K562 (cell line): ENCODE data around the gene ADRA2B. TPM values are rescaled to one million over a fixed set of nuclear protein-coding genes. Genes with fewer than 3 reads are reported as not detected.

Experiments
- ADNP ChIP-seq: fragments of 200-800 bp; sonication (Bioruptor generic); IDR thresholded peaks from 2 replicates; pipeline ENCODE4 v1.6.1; 2016; ENCODE audit warnings: missing genetic modification characterization, missing compliant biosample characterization
- ARNT ChIP-seq, 2 experiments: fragments of 450-650 bp; IDR thresholded peaks; 2 replicates each; pipeline ENCODE4 v1.6.1; 2016; ENCODE audit warnings: mild to moderate bottlenecking in 1 of 2
- ELF1 ChIP-seq: fragments of 200-800 bp; sonication (Bioruptor generic); IDR thresholded peaks from 2 replicates; pipeline ENCODE4 v1.6.1; 2016; ENCODE audit warnings: missing genetic modification characterization, missing compliant biosample characterization
- KLF10 ChIP-seq: fragments of 250-450 bp; sonication (Bioruptor Pico); IDR thresholded peaks from 2 replicates; pipeline ENCODE4 v1.6.1; 2021; ENCODE audit warnings: matching md5 sums
- KLF13 ChIP-seq: fragments of 450-650 bp; IDR thresholded peaks from 2 replicates; pipeline ENCODE4 v1.6.1; 2016; ENCODE audit warnings: missing genetic modification characterization, low read depth, mild to moderate bottlenecking, missing compliant biosample characterization, moderate library complexity, borderline replicate concordance
- MTF1 ChIP-seq: fragments of 250-450 bp; sonication (Bioruptor Pico); IDR thresholded peaks from 2 replicates; pipeline ENCODE4 v1.9.0; 2021; ENCODE audit warnings: moderate library complexity, mild to moderate bottlenecking, inconsistent platforms, borderline replicate concordance
- POLR3G ChIP-seq: IDR thresholded peaks from 2 replicates; pipeline ENCODE4 v1.6.1; 2011; ENCODE audit not compliant: insufficient read length, insufficient replicate concordance; ENCODE audit errors: extremely low read depth
- SIN3B ChIP-seq: fragments of 450-650 bp; IDR thresholded peaks from 2 replicates; pipeline ENCODE4 v1.6.1; 2017; ENCODE audit warnings: low read depth, mild to moderate bottlenecking, moderate library complexity
- TOE1 ChIP-seq, 2 experiments: fragments of 450-650 bp in 1 of 2; sonication (generic) in 1 of 2; formaldehyde crosslinking in 1 of 2; IDR thresholded peaks; 2 replicates each; pipeline versions ENCODE4 v1.7.1 to v1.8.0; 2016 to 2022; ENCODE audit warnings: borderline replicate concordance in 2 of 2, mild to moderate bottlenecking in 2 of 2, antibody characterized with exemption in 1 of 2, inconsistent platforms in 1 of 2, low read depth in 1 of 2, missing genetic modification reagents in 1 of 2, moderate library complexity in 1 of 2
- ZNF232 ChIP-seq: sonication (generic); formaldehyde crosslinking; IDR thresholded peaks from 2 replicates; pipeline ENCODE4 v1.8.0; 2022; ENCODE audit warnings: mild to moderate bottlenecking, missing genetic modification reagents
- polyA plus RNA-seq, 8 experiments: library from polyadenylated mRNA; depleted of rRNA in 4 of 8; stranded (reverse) in 5 of 8; unstranded in 3 of 8; fragments of >200 nt; fragmentation: Nextera tagmentation in 2 of 8; fragmentation: Illumina TruSeq in 1 of 8; extraction: Ambion mirVana in 2 of 8; extraction: Trizol in 1 of 8; gene quantifications; 2 replicates each; pipeline versions ENCODE4 v1.2.1 to v1.2.3, GENCODE V29; 2011 to 2014; ENCODE audit warnings: inconsistent platforms in 1 of 8, missing spikeins in 1 of 8
- total RNA-seq, 7 experiments: library from RNA; depleted of rRNA in 6 of 7; stranded (reverse); fragments of >200 nt in 6 of 7; fragmentation: Illumina TruSeq in 2 of 7; extraction: Trizol in 2 of 7; gene quantifications; 2 replicates each; pipeline versions ENCODE4 v1.2.1 to v1.2.3, GENCODE V29; 2011 to 2021; ENCODE audit warnings: low replicate concordance in 1 of 7
- TF ChIP-seq, protein P1 (sequence below): fragments of 250-450 bp; sonication (Bioruptor Pico); IDR thresholded peaks from 2 replicates; pipeline ENCODE4 v1.8.0; 2022; ENCODE audit warnings: inconsistent platforms, mild to moderate bottlenecking, moderate library complexity, borderline replicate concordance
- TF ChIP-seq, protein P2 (sequence below): fragments of 250-450 bp; sonication (Bioruptor Pico); IDR thresholded peaks from 2 replicates; pipeline ENCODE4 v1.8.0; 2022; ENCODE audit warnings: moderate library complexity, mild to moderate bottlenecking, inconsistent platforms

ADRA2B gene
- total and polyA plus RNA-seq, 9 of the 15 experiments (the other 6 are each of a cell fraction or from before 2014, with no cell fraction given), result not detected

DNA sequence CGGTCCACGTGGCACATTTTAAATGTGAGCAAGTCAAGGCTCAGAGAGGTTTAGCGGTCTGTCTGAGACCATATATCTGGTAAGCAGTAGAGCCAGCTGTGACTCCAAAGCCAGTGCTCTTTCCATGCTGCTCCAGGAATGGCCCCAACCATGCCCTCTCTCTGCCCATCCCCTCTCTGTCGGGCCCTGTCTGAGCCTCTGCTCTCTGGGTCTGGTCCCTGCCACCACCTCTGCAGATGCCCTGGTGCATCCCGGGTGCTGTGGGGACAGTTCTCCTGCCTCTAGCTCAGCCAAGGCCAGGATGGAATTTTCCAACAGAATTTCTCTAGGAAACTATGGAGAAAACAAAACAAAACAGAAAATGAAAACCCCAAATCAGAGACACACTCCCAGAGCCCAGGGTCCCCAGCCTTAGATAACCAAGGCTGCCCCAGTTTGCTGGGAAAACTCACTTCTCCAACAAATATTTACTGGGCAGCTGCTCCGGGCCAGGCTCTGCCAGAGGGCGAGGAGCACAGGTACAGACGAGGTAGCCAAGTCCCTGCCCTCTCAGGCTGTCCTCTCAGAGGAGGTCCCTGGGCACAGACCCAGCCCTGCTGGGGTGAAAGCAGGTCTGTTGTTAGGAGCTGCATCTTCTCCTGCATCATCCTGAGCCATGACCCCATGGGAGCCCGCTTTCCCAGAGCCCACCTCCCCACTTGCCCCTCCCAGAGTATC is 9.2 kb downstream of the ADRA2B start (continued):
- TF ChIP-seq ZNF232 (CRISPR knock-in tag) (no peak), POLR3G (no peak), ELF1 (tag) (no peak), KLF10 (CRISPR knock-in tag) (no peak), TOE1 (IDR thresholded peaks at IDR 0.05; ENCODE audit: borderline replicate concordance) (no peak), TOE1 (CRISPR knock-in tag; IDR thresholded peaks at IDR 0.05; ENCODE audit: borderline replicate concordance, low read depth) (no peak), KLF13 (no peak), ADNP (tag) (no peak), SIN3B (no peak), MTF1 (CRISPR knock-in tag) (no peak), ARNT (IDR thresholded peaks at IDR 0.05) (no peak)
- TF ChIP-seq, protein P1, sequence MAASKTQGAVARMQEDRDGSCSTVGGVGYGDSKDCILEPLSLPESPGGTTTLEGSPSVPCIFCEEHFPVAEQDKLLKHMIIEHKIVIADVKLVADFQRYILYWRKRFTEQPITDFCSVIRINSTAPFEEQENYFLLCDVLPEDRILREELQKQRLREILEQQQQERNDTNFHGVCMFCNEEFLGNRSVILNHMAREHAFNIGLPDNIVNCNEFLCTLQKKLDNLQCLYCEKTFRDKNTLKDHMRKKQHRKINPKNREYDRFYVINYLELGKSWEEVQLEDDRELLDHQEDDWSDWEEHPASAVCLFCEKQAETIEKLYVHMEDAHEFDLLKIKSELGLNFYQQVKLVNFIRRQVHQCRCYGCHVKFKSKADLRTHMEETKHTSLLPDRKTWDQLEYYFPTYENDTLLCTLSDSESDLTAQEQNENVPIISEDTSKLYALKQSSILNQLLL, result no peak
- TF ChIP-seq, protein P2, sequence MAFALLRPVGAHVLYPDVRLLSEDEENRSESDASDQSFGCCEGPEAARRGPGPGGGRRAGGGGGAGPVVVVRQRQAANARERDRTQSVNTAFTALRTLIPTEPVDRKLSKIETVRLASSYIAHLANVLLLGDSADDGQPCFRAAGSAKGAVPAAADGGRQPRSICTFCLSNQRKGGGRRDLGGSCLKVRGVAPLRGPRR (CRISPR knock-in tag), result no peak
